AG04450 (cell line): ENCODE measurements around the gene NR2F6. TPM values are rescaled to one million over a fixed set of nuclear protein-coding genes. Genes with fewer than 3 reads are reported as not detected.

Experiments used
- CTCF ChIA-PET: fragments of 300-600, 350-600 bp; formaldehyde crosslinking; extraction: SDS; loops from one replicate; lab custom pipeline; 2022; ENCODE audit warnings: antibody characterized with exemption, inconsistent platforms; lab: Charles Lee
- POLR2A ChIA-PET: fragments of 350-600 bp; formaldehyde crosslinking; extraction: SDS; loops from one replicate; lab custom pipeline; 2021; ENCODE audit warnings: antibody characterized with exemption, inconsistent platforms; lab: Yijun Ruan, JAX
- DNase-seq: peaks from one replicate; pipeline ENCODE4 v3.0.0-alpha.2; 2011; ENCODE audit warnings: low read depth, low spot score
- H3K27ac ChIP-seq: one replicate; pipeline ENCODE4 v1.5.1; 2012; ENCODE audit warnings: low read depth, low read length, control low read depth
- H3K27me3 ChIP-seq: one replicate; pipeline ENCODE4 v1.6.0; 2012; ENCODE audit warnings: low read length; ENCODE audit not compliant: control insufficient read depth, insufficient read depth
- H3K4me3 ChIP-seq: 2 replicates; pipeline ENCODE4 v1.5.1; 2011; ENCODE audit warnings: mild to moderate bottlenecking, low read depth, low read length, control low read depth
- H3K9me3 ChIP-seq: 2 replicates; pipeline ENCODE4 v1.5.1; 2012; ENCODE audit warnings: low read length; ENCODE audit not compliant: control insufficient read depth, insufficient read depth
- CTCF ChIP-seq: IDR thresholded peaks from 2 replicates; pipeline ENCODE4 v1.5.1; 2011; ENCODE audit warnings: low read depth, low read length, control low read depth, inconsistent platforms
- polyA plus RNA-seq: library from polyadenylated mRNA; depleted of rRNA; stranded (reverse); fragments of >200 nt; gene quantifications from 2 replicates; pipeline ENCODE4 v1.2.3, GENCODE V29; 2011

Gene NR2F6
- polyA plus RNA-seq, 1 experiment: 16.3 TPM

GRCh38 chr19:17249887-17250548 is 4.3 kb upstream of the NR2F6 start:
- ChIA-PET POLR2A (no interaction called here), CTCF (interaction anchor here (0.5 kb wide), 1 partner anchor 10 kb away, joined by 3 read pairs; no protein-coding TSS in a partner anchor)

GRCh38 chr19:17248011-17248776 is 2.5 kb upstream of the NR2F6 start:
- no peak for DNase-seq
- Histone ChIP-seq H3K4me3 (no peak overlapping the region), H3K27me3 (no peaks in the 10 kb centered on the region), H3K27ac (no peak overlapping the region), H3K9me3 (no peaks in the 10 kb centered on the region; the same call in 1 of the 2 replicates)
- TF ChIP-seq CTCF: no peak
- ChIA-PET POLR2A (no interaction called here), CTCF (interaction anchor here (0.7 to 1.1 kb wide), 2 partner anchors 11 to 12 kb away, joined by 3 to 4 read pairs; no protein-coding TSS in a partner anchor)

More at GRCh38 chr19:17249887-17250548, 4.3 kb upstream of the NR2F6 start:
- no peak overlapping the region for H3K27ac ChIP-seq
- no peaks in the 10 kb centered on the region for H3K27me3 ChIP-seq
- no peak overlapping the region for H3K4me3 ChIP-seq
- TF ChIP-seq CTCF: no peak
- H3K9me3 ChIP-seq: no peaks in the 10 kb centered on the region
- no peak for DNase-seq

GRCh38 chr19:17246681-17247425 is 1.1 kb upstream of the NR2F6 start:
- POLR2A ChIA-PET: interaction anchor here (0.5 kb wide), 1 partner anchor 614 kb away, joined by 3 read pairs; no protein-coding TSS in a partner anchor
- Histone ChIP-seq H3K9me3 (no peaks in the 10 kb centered on the region; the same call in 1 of the 2 replicates), H3K27ac (peak overlapping the region; percentile 47), H3K4me3 (peak overlapping the region; percentile 52; the same call in 1 of the 2 replicates), H3K27me3 (no peaks in the 10 kb centered on the region)
- CTCF ChIA-PET: no interaction called here
- DNase-seq: no peak
- no peak for TF ChIP-seq CTCF

- H3K4me3 ChIP-seq: peak overlapping the region; percentile 86
- DNase-seq: no peak
Observed at GRCh38 chr19:17244618-17245534, 843 bp downstream of the NR2F6 start.

More at GRCh38 chr19:17244618-17245534, 843 bp downstream of the NR2F6 start:
- no peak overlapping the region for H3K27ac ChIP-seq
- TF ChIP-seq CTCF: no peak
- H3K9me3 ChIP-seq: no peaks in the 10 kb centered on the region; the same call in 1 of the 2 replicates
- ChIA-PET POLR2A (no interaction called here), CTCF (interaction anchor here (0.6 kb wide), 1 partner anchor 475 kb away, joined by 3 read pairs; no protein-coding TSS in a partner anchor)
- H3K27me3 ChIP-seq: no peaks in the 10 kb centered on the region
